SW480 (cell line): ENCODE data around the gene COL23A1.

Source experiments
- DNase-seq: peaks from one replicate; pipeline ENCODE4 v3.0.0-alpha.2; 2016; ENCODE audit warnings: low spot score

Gene COL23A1

DNA sequence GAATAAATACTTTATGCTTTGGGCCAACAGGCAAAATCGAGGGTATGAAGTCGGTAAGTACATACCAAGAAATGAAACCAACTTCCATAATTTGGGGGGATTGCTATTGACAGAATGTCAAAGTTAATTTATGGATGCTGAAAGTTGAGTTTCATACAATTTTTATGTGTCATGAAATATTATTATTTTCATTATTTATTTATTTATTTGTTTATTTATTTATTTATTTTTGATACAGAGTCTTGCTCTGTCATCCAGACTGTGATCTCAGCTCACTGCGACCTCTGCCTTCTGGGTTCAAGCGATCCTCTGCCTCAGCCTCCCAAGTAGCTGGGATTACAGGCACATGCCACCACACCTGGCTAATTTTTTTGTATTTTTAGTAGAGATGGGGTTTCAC, 398.5 kb downstream of the COL23A1 start:
- no peak for DNase-seq

DNA sequence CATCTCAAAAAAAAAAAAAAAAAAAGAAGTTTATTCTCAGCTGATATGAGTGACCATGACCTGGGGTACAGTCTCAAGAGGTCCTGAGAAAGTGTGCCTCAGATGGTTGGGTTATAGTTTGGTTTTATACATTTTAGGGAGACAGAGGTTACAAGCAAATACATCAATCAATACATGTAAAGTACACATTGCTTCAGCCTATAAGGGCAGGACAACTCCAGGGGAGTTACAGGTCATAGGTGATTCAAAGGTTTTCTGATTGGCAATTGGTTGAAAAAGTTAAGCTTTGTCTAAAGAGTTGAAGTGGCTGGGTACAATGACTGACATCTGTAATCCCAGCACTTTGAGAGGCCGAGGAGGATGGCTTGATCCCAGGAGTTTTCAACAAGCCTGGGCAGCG, 400.8 kb downstream of the COL23A1 start:
- DNase-seq = no peak
